Endometrium (tissue), 2 donors: ENCODE data around the gene TPPP2.
"Not testable (repeated sequence)": the region's sequence is repeated elsewhere in the genome, so short reads cannot be mapped to it uniquely, and the experiment has no call there.

Source experiments
- FAIRE-seq: peaks from 2 replicates; lab custom pipeline; 2012; peaks lifted over from hg19 to GRCh38; lab: Jason Lieb, UNC
- donor health status: control.
- donor health status: control.

TPPP2 gene

DNA sequence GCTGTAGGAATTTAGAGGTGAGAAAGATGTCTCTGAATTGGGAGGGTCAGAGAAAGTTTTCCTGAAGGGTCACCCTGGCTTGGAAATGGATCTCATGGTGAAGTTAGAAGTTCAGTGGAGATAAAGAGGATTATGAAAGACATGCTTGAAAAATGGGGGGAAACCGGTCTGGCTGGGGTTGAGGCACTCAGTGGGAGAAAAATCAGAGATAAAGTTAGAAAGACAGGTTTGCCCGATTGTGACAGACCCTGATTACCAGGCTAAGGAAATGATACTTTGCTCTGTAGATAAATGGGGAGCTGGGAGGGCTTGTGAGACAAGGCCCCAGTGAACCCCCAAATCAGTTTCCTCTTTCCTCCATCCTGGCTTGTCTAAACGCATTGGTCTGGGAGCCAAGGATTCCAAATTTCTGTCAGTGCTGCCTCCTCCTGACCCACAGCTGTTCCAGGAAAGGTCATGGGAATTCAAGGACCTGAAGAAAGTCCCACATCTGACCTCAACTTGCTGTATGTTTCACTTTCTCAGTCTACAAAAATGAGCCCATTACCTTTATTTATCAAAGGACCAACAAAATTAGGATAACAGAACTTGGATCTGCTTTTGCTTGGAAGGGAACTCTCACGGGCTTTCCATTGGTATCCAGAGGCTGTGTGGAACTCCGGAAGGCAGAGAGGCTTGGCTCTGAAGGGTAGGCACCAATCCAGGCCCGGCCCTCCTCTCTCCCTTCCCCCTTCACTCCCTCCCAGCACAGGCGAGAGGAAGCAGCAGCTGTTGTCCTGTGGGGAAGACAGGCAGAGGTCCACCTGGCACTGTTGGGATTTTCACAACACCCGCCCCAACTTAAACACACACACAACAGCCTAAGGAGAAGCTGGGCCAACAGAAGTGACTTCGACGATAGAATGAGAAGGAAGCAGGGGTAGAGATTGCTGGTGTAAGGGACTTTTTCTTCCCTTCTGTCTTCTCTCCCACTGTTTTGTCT lies 8.7 kb downstream of the TPPP2 start:
- FAIRE-seq, result no peak

DNA sequence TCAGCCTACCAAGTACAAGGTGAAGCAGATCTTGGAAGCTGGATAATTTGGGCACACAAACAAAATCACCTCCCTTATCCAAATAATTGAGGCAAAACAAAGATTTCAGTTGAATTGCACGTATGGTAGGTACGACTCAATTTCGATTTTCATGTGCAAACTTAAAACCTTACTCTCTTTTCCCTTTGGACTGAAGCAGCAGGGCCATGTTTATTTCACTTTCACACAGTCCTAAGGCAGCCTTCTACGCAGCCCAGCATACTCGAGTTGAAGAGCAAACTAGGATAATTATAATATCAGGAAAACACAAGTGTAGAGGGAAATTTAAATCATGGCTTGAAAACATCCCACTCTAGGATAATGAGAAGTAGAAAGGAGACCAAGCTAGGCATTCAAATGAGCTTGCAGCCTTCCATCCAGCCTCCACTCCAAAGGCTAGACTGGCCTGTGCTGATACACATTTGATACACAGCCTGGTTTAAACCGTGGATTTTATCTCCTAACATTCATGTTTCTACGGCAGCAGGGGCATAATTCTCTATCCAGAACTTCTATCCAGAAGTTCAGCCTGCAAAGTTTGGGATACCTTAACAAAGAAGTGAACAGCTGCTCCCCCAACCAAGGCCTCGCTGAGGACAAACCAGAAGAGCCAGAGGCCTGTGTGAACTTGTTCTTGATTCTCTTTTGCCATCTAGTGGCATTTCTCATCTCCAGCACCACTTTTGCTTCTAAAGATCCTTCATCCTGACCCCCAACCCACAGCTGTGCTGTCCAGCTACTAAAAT lies 9.8 kb downstream of the TPPP2 start:
- peak; percentile 46 for FAIRE-seq

DNA sequence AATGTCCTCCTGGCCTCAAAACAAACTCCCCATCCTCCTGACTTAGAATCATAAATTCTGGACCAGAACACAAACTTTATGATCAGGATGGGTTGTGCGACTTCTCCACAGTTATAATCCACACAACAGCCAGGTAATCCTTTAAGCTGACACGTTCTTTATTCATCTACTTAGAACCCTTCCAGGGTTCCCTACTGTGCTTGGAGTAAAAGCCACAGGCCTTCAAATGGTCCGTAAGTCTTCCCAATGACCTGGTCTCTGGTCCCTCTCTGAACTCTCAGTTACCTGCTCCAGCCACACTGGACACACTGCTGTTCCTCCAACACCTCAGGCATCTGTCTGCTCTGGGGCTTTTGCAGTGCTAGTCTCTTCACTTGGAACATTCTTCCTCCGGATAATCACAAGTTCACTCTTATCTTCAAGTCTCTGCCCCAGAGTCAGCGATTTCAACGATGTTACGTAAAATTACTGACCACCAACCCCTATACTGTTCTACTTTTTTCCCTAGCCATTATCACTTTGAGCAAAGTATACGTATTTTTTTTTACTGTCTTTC lies 10.4 kb downstream of the TPPP2 start:
- FAIRE-seq, result no peak

DNA sequence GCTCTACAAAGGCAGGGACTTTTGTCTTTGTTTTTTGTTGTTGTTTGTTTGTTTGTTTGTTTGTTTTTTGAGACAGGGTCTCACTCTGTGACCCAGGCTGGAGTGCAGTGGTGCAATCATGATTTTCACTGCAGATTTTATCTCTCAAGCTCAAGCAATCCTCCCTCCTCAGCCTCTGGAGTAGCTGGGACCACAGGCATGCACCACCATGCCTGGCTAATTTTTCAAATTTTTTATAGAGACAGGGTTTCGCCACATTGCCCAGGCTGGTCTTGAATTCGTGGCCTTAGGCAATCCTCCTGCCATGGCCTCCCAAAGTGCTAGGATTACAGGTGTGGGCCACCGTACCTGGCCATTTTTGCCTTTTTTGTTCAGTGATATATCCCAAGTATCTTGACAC lies 10.9 kb downstream of the TPPP2 start:
- FAIRE-seq, result not testable (repeated sequence)

DNA sequence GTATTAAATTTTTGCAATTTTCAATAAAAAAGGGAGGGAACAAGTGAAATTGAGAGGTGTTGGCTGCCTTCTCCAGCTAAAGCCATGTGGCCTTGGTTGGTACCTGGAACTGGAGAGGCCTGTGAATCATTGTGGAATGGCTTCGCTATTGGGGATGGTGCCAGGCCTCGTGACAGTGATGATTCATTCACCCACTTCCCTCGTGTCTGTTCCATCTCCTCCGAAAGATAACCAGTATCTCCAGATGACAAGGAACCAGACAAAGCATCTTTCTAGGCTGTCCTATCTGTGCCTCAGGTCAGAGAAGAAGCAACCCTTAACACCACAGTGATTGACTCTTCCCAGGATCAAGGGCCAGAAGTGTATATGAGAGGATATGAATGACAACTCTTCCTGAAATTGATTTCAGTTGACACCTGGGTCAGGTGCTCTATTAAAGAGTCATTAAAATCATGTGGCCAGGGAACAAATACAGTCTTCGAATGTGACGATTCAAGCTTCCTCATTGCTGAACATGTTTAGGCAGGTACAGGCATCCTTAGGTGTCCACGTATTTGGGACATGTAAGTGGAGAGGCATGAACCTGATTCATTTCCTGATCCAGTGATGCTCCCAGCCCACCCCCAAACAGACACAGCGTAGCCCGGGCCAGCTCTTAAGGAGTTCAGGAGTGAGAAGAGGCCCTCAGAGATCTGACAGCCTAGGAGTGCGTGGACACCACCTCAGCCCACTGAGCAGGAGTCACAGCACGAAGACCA lies 11.8 kb downstream of the TPPP2 start, which contains the start of gene RNASE7:
RNASE7 (plus strand) TSS at position 687 of the 758 bp plus-strand sequence. CDS start 631 bp downstream, outside the sequence.
- no peak for FAIRE-seq

DNA sequence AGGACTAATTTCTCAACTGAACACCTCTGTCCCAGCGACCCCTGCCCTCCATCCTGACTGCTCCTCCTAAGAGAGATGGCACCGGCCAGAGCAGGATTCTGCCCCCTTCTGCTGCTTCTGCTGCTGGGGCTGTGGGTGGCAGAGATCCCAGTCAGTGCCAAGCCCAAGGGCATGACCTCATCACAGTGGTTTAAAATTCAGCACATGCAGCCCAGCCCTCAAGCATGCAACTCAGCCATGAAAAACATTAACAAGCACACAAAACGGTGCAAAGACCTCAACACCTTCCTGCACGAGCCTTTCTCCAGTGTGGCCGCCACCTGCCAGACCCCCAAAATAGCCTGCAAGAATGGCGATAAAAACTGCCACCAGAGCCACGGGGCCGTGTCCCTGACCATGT lies 12.9 kb downstream of the TPPP2 start:
- FAIRE-seq, result no peak

DNA sequence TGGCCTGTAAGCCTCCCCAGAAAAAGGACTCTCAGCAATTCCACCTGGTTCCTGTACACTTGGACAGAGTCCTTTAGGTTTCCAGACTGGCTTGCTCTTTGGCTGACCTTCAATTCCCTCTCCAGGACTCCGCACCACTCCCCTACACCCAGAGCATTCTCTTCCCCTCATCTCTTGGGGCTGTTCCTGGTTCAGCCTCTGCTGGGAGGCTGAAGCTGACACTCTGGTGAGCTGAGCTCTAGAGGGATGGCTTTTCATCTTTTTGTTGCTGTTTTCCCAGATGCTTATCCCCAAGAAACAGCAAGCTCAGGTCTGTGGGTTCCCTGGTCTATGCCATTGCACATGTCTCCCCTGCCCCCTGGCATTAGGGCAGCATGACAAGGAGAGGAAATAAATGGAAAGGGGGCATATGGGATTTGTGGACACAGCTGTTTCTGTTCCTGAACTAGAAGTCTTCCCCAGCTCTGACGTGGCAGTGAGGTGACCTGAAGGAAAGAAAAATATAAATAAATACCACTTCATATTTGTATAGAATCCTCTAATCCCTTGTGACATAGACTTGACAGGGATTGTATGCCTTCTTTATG lies 13.5 kb downstream of the TPPP2 start:
- FAIRE-seq, result no peak

DNA sequence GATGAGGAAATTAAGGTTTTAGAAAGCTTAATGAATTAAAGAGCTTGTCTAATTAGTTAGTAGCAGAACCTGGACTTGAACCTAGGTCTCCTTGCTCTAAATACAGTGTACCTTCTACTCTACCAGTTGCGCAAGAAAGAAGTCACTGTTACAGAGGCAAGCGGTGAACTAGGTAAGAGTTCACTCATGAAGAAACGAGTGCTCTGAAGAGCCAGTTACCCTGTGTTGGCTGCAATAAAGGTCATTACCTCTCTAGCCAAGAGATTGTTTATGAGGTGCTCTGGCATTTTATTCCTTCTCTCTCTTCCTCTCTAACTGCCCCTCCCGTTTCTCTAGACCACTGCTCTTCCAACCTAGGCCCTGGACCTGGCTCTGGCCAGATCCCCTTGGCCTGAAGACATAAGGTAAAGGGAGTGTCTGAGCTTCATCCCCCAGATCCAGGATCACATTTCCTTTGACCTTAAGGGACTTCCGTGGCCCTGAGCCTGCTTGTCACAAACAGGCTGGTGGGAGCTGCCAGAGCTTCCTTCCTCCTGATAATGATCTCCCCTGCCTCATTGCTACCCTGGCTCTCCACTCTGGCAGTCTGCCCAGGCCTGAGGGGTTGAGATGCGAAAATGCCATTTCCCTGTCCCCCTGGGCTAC lies 14.1 kb downstream of the TPPP2 start:
- no peak for FAIRE-seq

DNA sequence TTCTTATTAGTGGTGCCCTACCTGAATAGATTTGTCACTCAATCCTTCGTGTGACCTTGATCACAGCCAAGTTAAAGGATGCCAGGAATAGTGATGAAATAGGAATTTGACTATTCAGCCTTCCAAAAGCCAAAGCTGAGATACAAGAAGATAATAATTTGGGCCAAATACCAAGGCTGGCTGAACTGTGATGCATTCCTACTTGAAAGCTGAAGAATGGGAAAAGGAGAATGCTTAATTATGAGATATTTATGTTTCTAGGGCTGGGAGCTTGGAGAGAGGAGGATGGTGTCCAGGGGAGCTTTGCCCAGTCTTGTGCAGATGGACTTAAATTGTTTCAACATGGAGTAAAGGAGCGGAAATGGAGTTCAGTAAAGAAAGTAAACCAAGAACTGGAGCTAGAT lies 17.4 kb downstream of the TPPP2 start:
- no peak for FAIRE-seq

DNA sequence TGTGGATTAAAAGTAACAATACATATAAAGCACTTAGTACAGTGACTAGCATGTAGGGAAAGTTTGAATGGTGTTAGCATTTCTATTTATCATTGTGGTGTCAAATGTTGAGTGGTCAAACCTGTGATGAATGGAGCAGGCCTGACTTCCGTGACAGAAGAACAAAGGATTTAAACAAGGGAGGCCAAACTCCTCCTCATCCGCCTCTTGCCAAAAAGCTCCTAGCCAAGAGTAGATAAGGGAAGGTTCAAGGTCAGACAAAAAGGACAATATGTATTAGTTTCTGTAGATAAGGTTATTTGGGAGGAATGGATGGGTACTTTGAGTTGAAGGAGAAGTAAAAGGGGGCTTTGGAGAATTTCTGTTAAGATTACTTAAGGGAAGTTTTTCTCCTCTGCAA lies 18.6 kb downstream of the TPPP2 start:
- FAIRE-seq, result no peak

DNA sequence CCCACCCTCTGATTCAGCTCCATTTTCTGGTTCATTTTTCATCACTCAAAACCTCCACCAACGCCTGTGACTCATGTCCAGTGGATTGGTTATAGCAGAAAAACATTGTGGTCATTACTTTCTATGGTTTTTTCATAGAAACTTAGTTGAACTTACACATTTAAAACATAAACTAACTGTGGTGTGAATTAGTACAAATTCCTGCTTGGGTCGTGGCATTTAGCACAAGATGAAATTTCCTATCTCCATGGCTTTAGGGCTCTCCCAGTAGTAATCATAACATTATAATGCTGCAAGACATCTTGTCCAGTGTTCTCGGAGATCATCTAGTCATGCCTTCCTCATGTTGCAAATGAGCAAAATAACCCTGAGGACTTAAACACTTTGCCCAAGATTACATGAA lies 19.3 kb downstream of the TPPP2 start:
- no peak for FAIRE-seq

DNA sequence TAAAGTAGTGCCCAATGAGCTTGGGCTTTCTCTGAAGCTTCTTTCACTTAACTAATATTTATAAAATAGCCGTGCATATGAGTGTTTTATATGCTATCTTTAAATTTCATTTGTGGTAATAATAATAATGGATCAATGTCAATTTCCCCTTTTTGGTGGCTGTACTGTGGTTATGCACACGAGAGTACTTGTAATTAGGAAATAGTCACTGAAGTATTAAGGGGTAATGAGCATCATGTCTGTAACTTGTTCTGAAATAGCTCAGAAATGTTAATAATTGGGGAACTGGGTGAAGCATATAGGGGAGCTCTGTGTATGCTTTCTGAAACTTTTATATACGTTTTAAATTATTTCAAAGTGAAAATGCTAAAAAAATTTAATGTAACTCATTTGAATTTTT lies 20.6 kb downstream of the TPPP2 start:
- no peak for FAIRE-seq

DNA sequence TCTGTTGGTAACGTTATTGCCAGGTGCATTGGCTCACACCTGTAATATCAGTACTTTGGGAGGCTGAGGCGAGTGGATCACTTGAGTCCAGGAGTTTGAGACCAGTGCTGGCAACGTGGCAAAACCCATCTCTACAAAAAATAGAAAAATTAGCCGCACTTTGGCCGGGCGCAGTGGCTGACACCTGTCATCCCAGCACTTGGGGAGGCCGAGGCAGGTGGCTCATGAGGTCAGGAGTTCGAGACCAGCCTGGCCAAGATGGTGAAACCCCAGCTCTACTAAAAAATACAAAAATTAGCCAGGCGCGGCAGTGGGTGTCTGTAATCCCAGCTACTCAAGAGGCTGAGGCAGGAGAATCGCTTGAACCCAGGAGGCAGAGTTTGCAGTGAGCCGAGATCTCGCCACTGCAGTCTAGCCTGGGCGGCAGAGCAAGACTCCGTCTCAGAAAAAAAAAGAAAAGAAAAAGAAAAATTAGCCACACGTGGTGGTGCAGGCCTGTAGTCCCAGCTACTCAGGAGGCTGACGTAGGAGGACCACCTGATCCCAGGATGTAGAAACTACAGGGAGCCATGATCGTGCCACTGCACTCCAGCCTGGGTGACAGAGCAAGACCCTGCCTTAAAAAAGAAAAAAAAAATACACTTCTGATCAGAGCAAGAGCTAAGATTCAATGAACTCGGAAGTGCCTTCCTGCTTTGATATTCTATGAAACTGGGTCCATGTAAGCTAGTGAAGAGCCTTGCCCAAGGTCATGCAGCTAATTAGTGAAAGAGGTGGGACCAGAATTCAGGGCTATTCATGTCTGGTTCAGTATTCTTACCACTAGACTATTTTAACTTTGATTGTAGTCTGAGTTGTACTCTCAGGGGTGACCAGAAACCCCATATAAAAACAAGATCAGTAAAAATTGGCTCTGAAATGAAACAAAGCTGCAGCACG lies 23.4 kb downstream of the TPPP2 start:
- FAIRE-seq, result no peak

DNA sequence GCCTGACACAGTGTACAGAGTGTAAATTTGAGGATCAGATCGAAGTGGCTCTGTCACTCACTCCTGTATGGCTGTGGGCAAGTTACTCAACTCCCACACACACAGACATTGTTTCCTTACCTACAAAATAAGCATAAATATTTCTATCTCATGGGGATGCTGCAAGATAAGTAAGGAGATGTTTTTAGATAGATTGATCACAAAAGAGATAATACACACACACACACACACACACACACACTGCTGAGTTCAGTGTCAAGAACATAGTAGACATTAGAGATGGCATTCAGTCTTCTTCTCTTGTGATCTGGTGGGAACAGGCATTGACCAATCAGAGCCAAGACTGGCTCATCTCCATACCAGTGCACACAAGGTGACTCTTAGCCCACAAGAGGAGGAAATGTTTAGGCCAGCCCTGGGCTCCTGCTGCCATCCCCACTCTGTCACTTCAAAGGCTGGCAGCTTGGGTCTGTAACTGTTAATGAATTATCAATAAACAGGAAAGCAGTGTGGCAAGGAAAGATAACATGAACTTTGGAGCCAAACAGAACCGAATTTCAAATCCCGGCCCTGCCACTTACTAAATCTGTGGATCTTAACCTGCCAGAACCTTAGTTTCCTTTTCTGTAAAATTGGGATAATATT lies 24.2 kb downstream of the TPPP2 start:
- no peak for FAIRE-seq

DNA sequence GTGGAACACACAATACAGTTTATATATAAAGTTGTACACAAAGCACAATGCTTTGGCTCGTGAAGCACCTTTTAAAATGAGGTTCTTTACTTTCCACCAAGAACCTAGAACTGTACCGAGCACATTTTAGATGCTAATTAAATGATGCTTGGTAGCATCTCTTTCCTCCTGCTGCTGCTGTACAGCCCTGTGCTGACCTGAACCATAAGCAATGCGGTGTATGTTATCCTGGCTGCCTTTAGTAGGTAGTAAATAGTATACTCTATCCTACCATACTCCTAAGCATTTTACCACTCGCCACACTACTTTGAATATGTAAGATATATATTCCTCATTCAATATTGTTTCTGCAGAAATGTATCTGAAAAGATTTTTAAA lies 24.7 kb downstream of the TPPP2 start:
- FAIRE-seq, result no peak

DNA sequence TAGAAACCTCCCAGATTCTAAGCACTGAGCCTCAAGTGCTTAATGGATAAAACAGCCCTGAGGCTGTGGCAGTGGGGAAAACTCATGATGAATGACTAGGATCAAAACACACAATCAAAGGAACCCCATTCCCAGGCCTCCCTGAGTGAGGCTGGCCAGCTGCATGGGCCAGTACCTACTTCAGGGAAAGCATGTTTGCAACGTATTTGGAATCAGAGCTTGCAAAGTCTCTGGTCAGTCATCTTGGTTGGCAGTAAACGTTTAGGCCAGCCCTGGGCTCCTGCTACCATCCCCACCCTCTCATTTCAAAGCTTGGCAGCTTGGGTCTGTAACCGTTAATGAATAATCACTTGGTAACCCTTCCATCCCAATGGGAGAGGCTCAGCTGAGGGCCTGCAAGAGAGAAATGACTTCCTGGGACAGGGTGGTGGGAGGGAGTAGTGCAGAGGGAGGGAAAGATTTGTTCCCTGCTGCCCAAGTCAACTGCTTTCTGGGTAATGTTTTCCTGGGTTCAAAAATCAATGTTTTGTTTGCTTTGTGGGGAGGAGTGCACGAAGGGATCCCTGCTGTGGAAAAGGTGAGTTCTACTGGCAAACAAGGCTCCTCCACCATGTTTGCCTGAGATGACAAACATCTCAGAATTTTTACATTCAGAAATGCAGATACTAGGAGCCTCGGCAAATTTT lies 25.6 kb downstream of the TPPP2 start:
- no peak for FAIRE-seq

DNA sequence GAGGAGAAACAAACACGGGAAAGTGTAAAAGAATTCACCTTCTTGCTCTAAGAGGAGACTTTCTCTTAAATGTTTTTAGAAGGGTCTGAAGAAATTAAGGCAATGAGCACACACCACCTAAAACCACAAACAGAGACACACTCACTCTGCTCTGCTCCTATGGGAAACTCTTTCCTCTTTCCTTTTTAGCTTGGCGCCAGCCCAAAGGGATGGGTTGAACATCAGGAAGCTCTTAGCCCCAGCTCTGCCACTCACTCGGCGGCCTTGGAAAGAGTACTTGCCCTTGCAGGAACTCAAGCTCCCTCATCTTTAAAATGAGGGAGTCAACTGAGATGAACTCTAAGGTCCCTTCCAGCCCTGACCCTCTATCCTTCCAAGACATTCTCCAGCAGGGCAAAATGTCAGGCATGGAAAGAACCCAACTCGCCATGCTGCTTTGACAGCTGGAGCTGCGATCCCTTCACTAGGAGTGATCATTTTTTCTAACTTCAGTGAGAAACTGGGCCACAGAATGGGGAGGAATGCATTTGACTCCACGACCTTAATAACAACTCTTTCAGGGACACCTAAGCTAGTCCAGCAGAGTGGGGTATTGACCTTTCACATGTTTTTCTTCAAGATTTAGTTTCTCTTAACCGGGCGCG lies 26.6 kb downstream of the TPPP2 start:
- FAIRE-seq, result no peak
